Islet of Langerhans (tissue), 1 donor: ENCODE measurements around the gene CDPF1.
"Not testable (repeated sequence)": the region's sequence is repeated elsewhere in the genome, so short reads cannot be mapped to it uniquely, and the experiment has no call there.

ENCODE experiments used
- FAIRE-seq: peaks from one replicate; lab custom pipeline; 2011; peaks lifted over from hg19 to GRCh38; lab: Jason Lieb, UNC

The CDPF1 gene

DNA sequence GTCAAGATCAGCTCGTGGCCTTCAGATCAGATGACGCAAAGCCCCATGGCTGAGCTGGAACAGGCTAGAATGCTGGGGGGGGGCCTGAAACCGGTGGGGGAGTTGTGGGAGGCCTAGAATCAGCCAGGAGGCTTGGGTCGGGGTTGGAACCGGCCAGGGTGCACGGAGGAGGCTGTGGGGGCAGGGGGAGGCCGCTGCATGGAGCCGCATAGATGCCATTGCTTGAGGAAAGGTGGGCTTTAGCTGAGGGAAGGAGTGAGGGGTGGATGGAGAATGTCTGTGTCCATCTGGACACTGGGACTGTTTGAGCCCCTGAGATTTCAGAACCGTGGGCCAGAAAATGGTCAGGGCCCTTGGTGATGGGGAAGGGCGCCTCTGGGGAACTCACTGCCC is 25.2 kb downstream of the CDPF1 start:
- no peak for FAIRE-seq

DNA sequence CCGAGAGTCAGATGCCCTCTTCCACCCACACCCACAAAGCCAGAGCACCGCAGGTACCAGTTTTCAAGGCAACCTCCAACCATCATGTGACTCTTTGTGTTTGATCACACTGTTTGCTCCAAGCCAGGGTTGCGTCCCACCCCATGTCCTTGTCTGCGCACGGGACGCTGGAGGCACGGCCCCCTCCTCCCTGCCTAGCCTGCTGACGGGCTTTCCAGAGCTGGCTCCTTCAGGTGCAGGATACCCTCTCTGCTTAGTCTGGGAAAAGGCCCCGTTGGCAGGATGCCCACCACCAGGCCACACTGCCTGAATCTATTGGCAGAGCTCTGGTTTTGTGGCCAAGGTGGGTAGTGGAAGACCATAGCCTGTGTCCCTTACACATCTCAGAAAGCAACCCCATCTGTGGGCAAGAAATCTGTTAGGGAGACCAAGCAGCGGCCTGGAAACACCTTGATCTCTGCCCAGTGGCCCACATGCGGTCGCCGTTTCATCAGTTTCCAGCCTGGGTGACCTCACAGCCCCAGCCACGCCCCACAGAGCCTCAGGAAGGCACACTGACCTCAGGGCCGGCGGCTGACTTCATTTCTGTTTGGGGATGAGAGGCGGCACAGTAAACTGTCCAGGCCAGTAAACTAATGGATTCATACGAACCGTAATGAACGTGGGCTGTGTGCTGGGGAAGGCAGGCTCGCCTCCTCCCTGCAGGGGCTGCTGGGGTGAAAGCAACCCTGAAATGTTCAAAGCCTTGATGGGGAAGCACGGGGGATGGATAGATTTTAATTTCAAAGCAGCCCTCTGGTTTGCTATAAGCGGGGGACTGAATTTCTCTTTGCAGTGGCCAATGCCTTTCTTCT is 25.8 kb downstream of the CDPF1 start:
- FAIRE-seq = no peak

DNA sequence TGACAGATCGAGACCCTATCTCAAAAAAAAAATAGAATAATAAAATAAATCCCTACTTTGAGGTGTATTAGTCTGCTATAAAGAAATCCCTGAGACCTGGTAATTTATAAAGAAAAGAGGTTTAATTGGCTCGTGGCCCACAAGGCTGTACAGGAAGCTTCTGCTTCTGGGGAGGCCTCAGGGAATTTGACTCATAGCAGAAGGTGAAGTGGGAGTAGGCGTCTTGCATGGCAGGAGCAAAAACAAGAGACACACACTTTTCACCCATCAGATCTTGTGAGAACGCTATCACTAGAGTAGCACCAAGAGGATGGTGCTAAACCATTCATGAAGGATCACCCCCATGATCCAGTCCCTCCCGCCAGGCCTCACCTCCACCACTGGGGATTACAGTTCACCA is 29.2 kb downstream of the CDPF1 start:
- FAIRE-seq = no peak

DNA sequence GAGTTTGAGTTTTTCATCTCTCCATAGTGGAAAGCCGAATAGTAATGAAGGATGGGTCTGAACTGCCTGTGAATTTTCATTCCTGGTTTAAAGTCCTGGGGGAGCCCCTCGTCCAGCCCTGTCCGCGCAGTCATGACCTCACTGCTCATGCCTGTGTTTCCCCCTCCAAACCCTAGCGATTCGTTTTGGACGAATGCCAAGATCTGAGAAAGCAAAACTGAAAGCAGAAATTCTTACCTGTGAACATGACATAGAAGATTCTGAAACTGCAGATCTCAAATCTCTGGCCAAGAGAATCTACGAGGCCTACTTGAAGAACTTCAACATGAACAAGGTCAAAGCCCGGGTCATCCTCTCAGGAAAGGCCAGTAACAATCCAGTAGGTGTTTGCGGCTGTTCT is 30.5 kb downstream of the CDPF1 start:
- FAIRE-seq = no peak

DNA sequence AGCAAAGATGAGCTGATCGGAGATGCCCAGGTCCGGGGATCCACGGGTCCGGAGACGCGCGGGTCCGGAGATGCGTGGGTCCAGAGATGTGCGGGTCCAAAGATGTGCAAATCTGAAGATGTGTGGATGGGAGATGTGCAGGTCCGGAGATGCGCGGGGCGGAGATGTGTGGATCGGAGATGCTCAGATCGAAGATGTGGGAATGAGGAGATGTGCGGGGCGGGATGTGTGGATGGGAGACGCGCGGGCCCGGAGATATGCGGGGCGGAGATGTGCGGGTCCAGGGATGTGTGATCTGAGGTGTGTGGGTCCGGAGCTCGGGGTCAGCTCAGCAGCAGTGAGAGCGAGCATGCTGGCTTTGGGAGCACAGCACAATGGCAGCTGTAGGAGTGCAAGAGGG is 35.5 kb downstream of the CDPF1 start:
- FAIRE-seq = no peak

DNA sequence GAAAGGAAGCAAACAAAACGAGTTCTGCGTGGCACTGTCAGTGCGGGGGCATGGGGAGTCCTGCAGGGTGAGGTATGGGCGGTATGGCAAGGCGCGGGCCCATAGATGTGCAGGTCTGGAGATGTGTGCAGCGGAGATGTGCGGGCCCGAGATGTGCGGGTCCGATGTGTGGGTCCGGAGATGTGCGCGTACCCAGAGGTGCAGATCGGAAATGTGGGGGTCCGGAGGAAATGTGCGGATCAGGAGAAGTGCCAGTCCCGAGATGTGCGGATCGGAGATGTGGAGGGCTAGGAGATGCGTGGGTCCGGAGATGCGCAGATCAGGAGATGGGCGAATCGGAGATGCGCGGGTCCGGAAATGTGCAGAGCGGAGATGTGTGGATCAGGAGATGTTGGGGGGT is 35.9 kb downstream of the CDPF1 start:
- FAIRE-seq = no peak

DNA sequence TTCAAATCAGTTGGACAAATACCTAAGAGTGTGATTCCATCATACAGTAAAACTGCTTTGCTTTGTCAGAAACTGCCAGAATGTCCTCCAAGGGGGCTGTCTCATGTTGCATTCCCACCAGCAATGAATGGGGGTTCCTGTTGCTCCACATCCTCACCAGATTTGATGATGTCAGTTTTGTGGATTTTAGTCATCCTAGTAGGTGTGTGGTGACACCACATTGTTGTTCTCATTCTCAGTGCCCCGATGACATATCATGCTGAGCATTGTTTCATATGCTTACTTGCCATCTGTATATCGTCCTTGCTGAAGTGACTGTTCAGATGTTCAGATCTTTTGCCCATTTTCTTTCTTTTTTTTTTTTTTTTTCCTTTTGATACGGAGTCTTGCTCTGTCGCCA is 37.0 kb downstream of the CDPF1 start:
- FAIRE-seq = no peak

DNA sequence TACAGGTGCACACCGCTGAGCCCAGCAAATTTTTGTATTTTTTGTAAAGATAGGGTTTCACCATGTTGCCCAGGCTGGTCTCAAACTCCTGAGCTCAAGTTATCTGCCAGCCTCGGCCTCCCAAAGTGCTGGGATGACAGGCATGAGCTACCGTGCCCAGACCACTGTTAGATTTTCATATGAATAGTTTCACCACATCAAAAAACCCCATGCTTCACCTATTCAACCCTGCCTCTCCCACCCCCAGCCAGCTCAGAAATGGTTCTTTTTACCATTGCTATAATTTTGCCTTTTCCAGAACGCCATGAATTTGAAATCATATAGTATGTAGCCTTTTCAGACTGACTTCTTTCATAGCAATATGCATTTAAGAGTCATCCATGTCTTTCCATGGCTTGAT is 37.9 kb downstream of the CDPF1 start:
- no peak for FAIRE-seq

DNA sequence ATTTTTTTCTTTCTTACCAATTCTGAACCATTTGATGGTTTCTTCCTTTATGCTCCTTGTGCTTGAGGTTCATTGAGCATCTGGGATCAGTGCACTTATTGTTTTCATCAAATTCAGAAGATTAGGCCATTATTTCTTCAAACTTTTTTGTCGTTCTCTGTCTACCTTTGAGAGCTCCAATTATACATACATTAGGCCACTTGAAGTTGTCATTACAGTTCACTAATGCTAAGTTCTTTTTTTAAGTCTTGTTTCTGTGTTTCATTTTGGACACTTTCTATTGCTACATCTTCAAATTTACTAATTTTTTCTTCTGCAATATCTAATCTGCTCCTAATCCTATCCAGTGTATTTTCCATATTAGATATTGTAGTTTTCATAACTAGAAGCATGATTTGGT is 40.8 kb downstream of the CDPF1 start:
- no peak for FAIRE-seq

DNA sequence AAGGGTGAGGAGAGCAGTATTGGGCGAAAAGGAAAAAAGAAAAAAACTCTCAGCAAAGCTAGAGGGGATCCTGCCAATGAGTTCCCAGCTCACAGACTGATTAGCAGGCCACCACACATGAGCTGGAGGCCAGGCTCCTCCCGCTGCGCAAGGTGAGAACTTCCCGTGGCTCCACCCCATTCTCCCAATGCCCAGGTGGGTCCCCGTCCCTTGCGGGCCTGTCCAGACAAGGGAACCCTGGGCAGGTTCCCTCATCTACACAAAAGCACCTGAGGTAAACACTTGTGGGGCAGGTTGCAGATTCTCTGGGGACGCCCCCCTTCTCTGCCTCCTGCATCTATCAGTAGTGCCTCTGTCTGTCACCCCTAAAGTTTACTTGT is 46.5 kb downstream of the CDPF1 start:
- no peak for FAIRE-seq

DNA sequence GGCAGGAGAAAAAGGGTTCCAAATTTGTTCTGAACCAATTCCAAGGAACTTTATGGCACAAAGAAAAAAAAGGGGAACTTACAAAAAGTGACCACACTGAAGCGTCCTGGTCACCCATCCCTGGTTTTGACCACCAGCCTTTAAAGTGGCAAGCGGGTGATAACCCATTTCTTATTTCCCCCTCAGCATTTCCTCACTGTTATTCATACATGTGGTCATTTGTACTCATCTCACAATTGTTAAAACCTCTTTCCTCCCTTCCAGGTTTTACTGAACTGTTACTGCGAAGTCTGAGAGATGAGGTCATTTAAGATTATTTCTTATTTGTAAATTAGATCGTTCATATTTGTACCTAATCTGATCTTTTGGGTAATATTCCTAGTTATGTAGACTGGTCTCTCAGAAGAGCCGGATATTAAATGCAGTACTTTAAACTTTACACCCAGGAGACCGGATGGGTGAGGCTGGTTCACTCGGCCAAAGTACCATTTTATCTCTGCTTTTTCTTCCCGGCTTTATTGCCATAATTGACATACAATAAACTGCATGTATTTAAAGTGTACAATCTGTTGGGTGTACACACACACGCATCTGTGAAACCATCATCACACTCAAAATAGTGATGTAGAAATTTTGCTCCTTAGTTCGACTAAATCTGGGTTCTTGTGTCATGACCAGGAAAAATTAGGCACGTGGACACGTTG is 47.0 kb downstream of the CDPF1 start:
- no peak for FAIRE-seq

DNA sequence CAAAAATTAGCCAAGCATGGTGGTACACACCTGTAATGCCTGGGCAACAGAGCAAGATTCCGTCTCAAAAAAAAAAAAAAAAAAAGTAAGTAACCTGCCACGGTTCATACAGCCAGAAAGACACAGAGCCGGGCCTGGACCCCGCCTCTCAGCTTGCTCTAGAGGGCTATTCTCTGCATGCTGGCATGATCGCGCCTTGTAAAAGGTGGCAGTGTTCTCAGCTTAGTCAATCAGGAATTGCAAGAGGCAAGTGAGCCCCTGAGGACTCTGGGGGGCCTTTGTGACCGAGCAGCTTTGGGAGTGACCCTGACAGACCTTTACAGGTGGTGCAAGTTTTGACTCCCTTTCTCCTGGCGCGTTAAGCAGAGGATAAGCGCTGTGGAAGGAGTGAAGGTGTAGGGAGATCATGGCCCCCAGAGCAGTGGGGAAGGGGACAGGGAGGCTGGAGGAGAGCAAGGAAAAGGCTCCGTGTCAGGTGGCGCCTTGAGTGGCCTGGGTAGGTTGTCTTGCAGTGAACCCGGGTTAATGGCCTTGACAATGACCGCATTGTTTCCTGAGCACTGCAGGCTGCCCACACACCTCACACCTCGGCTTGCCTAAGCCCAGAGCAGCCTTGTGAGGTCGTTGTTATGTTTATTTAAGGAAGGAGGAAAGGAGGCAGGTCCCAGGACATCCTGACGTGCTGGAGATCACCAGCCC is 48.9 kb downstream of the CDPF1 start:
- FAIRE-seq = no peak

DNA sequence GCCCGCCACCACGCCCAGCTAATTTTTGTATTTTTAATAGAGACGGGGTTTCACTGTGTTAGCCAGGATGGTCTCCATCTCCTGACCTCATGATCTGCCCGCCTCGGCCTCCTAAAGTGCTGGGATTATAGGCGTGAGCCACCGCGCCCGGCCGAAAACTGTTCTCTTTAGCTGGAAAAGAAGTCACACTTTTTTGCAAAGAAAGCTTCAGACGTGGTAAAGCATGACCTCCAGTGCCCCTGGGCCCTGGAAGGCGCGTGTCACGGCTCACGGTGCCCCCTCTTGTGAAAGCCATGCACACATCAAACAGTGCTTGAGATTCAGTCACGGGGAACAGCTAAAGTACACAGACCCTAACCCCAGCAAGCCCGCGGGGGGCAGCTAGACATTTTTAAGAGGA is 51.3 kb downstream of the CDPF1 start:
- FAIRE-seq = not testable (repeated sequence)

DNA sequence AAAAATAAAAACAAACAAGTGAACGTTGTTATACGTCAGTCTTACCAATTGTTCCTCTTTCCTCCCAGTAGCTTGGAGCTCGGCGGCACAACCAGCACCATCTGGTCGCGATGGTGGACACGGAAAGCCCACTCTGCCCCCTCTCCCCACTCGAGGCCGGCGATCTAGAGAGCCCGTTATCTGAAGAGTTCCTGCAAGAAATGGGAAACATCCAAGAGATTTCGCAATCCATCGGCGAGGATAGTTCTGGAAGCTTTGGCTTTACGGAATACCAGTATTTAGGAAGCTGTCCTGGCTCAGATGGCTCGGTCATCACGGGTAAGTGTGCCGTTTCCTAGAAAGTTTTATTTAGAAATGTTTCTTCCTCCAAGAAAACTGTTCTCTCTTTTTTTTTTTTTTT is 51.8 kb downstream of the CDPF1 start:
- FAIRE-seq = no peak

DNA sequence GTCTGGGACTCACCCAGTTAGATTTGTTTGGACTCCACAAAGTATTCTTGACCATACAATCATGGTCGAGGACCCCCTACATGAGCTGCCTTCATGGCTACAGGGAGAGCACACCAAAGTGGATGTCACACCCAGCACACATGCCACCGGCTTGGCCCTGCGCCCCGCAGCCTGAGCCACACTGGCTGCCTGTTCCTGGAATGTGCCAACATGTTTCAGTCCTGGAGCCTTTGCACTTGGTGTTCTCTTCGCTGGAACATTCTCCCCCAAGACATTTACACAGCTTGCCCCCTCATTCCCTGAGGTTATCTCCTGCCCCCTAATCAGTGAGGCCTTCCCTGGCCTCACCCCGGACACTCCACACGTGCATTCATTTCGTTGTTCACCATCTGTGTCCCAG is 53.8 kb downstream of the CDPF1 start:
- FAIRE-seq = no peak

DNA sequence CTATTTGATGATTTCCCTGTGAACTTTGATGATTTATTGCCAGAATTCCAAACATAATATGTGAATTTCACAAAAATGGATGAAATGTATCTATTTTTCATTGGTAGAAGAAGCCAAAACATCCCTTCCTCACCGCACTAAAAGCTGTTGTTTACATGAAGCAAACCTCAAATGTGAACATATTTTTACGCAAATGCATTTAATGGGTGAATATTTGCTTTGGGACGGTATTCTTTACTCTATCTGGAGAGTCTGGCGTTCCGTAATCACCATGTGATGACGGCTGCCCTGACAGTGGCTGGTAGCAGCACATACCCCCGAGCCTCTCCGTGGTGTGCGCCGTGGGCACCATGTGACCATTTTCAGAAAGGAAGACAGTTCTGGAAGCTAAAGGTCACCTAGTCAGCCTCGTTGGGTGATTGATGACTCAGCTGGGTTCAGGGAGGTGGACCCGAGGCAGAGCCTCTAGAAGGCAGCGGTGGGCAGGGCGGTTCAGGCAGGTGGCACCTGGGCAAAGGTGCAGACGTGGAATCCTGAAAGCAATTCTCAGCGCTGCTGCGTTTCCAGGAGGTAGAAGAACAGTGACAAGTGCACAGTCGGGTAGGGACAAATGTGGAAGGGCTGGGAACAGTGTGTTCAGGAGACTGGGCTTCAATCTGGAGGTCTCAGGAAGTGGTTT is 54.5 kb downstream of the CDPF1 start:
- FAIRE-seq = no peak
